HG02763 (cell line): ENCODE data around the gene SLC36A3.
"Not testable (repeated sequence)": the region's sequence is repeated elsewhere in the genome, so short reads cannot be mapped to it uniquely, and the experiment has no call there.

Experiments used
- ATAC-seq: cut with Tn5 transposase; IDR thresholded peaks from one replicate; pipeline ENCODE4 v1.9.1; 2021; ENCODE audit warnings: mild to moderate bottlenecking, moderate library complexity; ENCODE audit not compliant: unreplicated experiment

The SLC36A3 gene

DNA sequence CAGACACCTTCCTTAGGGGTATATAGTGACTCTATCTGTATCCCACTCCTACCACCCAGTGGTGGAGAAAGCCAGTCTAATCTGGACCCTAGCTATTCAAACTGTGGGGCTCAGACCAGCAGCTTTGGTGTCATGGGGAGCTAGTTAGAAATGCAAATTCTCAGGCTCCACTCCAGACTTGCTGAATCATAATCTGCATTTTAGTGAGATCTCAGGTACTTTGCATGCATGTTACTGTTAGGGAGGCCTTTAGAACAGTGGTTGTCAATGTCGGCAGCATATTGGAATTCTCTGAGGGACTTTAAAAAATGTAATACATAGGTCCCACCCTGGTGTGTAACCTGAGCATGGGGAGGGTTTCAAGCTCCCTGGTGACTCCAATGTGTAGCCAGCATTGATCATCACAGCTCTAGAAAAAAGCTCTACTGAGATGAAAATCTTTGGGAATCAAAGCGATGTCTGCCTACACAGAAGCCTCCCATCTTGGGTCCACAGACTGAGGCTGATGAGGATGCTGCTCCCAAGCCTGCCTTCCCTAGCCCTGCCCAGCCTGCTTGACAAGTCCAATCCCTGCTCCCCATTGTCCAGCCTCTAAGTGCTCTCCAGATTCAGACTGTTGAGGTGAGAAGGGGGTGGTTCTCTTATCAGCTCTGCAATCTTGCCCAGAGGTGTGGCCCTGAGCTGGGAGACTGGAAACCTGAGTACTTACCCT is 62.5 kb downstream of the SLC36A3 start:
- no peak for ATAC-seq

DNA sequence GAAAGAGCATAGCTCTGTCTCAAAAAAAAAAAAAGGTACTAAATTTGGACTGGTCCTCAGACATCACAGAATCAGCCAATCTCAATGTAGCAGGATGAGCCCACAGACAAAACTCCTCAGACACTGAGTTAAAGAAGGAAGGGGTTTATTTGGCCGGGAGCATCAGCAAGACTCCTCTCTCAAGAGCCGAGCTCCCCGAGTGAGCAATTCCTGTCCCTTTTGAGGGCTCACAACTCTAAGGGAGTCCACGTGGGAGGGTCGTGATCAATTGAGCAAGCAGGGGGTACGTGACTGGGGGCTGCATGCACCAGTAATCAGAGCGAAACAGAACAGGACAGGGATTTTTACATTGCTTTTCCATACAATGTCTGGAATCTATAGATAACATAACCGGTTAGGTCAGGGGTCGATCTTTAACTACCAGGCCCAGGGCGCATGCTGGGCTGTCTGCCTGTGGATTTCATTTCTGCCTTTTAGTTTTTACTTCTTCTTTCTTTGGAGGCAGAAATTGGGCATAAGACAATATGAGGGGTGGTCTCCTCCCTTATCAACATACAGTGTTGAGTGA is 63.2 kb downstream of the SLC36A3 start:
- ATAC-seq, result not testable (repeated sequence)

- no peak for ATAC-seq
These were observed 64.2 kb downstream of the SLC36A3 start for GRCh38 chr5:151239237-151239861.

DNA sequence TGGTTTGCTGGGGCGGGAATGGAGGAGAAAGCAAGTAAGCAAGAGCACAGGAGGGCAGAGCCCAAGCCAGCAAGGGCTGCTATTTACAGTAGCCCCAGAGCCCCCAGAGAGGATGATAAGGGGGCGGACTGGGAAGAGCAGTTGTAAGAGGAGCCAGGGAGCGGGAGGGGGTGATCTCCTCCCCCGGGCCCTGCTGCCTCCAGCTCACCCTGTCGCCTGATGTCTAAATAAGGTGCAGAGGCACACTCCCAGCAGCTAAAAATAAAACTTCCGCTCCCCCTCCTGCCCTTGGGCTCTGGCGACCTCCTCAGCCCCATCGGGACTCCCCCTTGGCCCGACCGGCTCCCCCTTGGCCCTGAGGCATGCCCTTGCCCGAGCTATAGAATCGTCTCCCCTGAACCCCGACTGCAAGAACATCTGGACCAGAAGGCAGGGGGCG is 65.2 kb downstream of the SLC36A3 start:
- ATAC-seq, result no peak

GRCh38 chr5:151237685-151238084 is 65.9 kb downstream of the SLC36A3 start:
- ATAC-seq, result no peak

- no peak for ATAC-seq
These were observed 66.7 kb downstream of the SLC36A3 start for GRCh38 chr5:151236888-151237287.

- ATAC-seq, result not testable (repeated sequence)
These were observed 68.4 kb downstream of the SLC36A3 start for GRCh38 chr5:151235239-151235571.

- peak; percentile 74 for ATAC-seq
These were observed 68.9 kb downstream of the SLC36A3 start for GRCh38 chr5:151234476-151235238.

DNA sequence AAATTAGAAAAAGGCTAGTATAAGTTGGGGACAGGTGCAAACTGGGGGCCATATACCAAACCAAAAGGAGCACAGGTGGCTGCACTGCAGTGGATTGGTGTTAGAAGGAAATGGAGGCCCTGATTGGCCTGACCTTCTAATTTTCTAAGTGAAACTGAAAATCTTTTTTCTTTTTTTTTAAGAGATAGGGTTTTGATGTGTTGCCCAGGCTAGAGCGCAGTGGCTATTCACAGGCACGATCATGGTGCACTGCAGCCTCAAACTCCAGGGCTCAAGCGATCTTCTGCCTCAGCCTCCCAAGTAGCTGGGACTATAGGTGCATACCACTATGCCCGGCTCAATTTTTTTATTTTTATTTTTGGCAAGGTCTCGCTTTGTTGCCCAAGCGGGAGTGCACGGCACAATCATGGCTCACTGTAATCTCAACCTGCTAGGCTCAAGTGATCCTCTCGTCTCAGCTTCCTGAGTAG is 69.9 kb downstream of the SLC36A3 start:
- peak; percentile 49 for ATAC-seq

GRCh38 chr5:151231359-151231758 is 72.2 kb downstream of the SLC36A3 start:
- no peak for ATAC-seq

GRCh38 chr5:151230048-151230680 is 73.4 kb downstream of the SLC36A3 start:
- no peak for ATAC-seq

DNA sequence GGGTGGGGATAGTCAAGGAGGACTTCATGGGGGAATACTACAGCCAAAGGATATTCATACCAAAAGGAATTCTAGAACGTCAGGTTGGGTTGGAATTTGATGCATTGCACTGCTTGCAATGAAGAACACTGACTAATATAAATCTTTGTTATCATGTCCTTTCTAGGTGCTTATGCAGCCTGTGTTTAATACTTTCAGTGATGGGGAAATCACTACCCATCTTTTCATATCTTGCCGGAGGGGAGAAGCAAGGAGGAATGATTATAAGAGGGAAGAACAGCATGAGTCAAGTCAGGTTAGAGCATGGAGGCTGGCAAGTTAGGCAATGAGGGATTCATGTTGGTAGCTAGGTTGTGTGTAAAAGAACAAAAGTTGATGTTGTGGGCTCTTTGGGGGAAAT is 74.6 kb downstream of the SLC36A3 start:
- no peak for ATAC-seq

DNA sequence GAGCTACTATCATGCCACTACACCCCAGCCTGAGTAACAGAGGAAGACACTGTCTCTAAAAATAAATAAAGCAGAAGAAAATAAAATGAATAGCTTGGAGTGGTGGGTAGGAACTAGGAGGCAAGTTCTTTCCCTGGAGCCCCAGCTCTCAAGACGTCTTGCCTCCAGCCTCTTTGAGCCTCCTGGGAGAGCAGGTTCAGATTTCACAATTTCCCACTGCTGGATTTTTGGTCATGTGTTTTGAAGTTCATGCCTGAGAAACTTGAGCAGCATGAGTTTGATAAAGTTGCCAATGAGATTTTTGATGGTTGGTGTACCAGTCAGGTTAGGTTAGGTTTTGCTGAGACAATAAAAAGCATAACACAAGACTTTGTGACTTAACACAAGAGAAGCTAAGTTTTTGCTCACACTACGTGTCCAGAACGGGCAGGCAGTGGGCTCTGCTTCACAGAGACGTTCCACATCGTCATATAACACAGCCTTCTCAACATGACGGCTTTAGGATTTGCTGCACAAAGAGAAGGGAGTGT is 75.6 kb downstream of the SLC36A3 start:
- no peak for ATAC-seq
